ENCODE measurements around the gene PDE3B.

PDE3B gene

DNA sequence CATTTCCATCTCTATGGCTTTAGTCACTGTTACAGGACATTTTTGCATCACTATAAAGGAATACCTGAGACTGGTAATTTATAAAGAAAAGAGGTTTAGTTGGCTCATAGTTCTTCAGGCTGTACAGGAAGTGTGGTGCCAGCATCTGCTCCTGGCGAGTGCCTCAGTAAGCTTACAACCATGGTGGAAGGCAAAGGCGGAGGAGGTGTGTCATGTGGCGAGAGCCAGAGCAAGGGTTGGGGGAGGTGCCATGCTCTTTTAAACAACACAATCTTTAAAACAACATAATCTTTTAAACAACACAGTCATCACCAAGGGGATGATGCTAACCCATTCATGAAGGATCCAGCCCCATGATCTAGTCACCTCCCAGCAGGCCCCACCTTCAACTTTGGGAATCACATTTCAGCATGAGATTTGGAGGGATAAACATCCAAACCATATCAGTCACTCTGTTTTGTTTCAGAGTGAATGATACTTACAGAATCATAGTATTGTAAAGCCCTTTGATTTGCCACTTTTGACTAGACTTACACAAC is 103.3 kb downstream of the PDE3B start:
- no peak for ATAC-seq
- no peak for TF ChIP-seq OSR1 (CRISPR knock-in tag; IDR thresholded peaks at IDR 0.05)
- TF ChIP-seq RARB (CRISPR knock-in tag; IDR thresholded peaks at IDR 0.05) = no peak
- no peak for TF ChIP-seq ISL1 (CRISPR knock-in tag; IDR thresholded peaks at IDR 0.05)
- TF ChIP-seq, protein P1, sequence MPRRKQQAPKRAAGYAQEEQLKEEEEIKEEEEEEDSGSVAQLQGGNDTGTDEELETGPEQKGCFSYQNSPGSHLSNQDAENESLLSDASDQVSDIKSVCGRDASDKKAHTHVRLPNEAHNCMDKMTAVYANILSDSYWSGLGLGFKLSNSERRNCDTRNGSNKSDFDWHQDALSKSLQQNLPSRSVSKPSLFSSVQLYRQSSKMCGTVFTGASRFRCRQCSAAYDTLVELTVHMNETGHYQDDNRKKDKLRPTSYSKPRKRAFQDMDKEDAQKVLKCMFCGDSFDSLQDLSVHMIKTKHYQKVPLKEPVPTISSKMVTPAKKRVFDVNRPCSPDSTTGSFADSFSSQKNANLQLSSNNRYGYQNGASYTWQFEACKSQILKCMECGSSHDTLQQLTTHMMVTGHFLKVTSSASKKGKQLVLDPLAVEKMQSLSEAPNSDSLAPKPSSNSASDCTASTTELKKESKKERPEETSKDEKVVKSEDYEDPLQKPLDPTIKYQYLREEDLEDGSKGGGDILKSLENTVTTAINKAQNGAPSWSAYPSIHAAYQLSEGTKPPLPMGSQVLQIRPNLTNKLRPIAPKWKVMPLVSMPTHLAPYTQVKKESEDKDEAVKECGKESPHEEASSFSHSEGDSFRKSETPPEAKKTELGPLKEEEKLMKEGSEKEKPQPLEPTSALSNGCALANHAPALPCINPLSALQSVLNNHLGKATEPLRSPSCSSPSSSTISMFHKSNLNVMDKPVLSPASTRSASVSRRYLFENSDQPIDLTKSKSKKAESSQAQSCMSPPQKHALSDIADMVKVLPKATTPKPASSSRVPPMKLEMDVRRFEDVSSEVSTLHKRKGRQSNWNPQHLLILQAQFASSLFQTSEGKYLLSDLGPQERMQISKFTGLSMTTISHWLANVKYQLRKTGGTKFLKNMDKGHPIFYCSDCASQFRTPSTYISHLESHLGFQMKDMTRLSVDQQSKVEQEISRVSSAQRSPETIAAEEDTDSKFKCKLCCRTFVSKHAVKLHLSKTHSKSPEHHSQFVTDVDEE (CRISPR knock-in tag; IDR thresholded peaks at IDR 0.05) = no peak
- no peak for TF ChIP-seq GLIS3 (CRISPR knock-in tag; IDR thresholded peaks at IDR 0.05)
- no peak for TF ChIP-seq ZNF8 (CRISPR knock-in tag; IDR thresholded peaks at IDR 0.05)
- TF ChIP-seq, protein P2, sequence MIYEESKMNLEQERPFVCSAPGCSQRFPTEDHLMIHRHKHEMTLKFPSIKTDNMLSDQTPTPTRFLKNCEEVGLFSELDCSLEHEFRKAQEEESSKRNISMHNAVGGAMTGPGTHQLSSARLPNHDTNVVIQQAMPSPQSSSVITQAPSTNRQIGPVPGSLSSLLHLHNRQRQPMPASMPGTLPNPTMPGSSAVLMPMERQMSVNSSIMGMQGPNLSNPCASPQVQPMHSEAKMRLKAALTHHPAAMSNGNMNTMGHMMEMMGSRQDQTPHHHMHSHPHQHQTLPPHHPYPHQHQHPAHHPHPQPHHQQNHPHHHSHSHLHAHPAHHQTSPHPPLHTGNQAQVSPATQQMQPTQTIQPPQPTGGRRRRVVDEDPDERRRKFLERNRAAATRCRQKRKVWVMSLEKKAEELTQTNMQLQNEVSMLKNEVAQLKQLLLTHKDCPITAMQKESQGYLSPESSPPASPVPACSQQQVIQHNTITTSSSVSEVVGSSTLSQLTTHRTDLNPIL (CRISPR knock-in tag; IDR thresholded peaks at IDR 0.05; ENCODE audit: low read depth) = no peak
- TF ChIP-seq SNAI2 (CRISPR knock-in tag; IDR thresholded peaks at IDR 0.05) = no peak
- no peak for TF ChIP-seq TCF4 (CRISPR knock-in tag; IDR thresholded peaks at IDR 0.05; ENCODE audit: borderline replicate concordance)
- TF ChIP-seq ESRRG (CRISPR knock-in tag; IDR thresholded peaks at IDR 0.05) = no peak
- no peak for TF ChIP-seq ZFP30 (CRISPR knock-in tag; IDR thresholded peaks at IDR 0.05)
- no peak for TF ChIP-seq BACH2 (CRISPR knock-in tag; IDR thresholded peaks at IDR 0.05; ENCODE audit: borderline replicate concordance)

- no peak for ATAC-seq
- no peak for TF ChIP-seq ZFP30 (CRISPR knock-in tag; IDR thresholded peaks at IDR 0.05)
- TF ChIP-seq TCF4 (CRISPR knock-in tag; IDR thresholded peaks at IDR 0.05; ENCODE audit: borderline replicate concordance) = peak; percentile 78
- TF ChIP-seq, protein P1 (CRISPR knock-in tag; IDR thresholded peaks at IDR 0.05) = peak; percentile 67; the same call in 1 of the 2 replicates
- no peak for TF ChIP-seq OSR1 (CRISPR knock-in tag; IDR thresholded peaks at IDR 0.05)
Observed at GRCh38 chr11:14748090-14748489, 104.5 kb downstream of the PDE3B start.

DNA sequence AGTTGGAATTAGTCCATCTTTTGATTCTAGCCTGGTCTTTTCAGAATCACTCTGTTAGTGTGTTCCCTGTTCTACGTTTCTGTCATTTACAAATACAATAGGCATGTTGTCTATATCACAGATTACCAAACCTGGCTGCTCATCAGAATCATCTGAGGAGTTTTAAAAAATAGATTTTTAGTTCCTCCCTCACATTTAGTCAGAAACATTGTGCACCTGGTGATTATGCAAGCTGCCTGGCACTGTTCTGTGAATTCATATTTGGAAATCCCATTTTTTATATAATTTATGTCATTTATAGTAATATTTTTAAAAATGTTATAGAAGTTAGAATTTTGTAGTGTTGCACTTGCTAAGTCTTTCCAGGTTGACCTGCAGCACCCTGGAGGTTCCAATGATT is 107.3 kb downstream of the PDE3B start:
- ATAC-seq = no peak
- TF ChIP-seq TCF4 (CRISPR knock-in tag; IDR thresholded peaks at IDR 0.05; ENCODE audit: borderline replicate concordance) (no peak), ZC3H10 (CRISPR knock-in tag; IDR thresholded peaks at IDR 0.05) (no peak), GLIS3 (CRISPR knock-in tag; IDR thresholded peaks at IDR 0.05) (no peak), RARB (CRISPR knock-in tag; IDR thresholded peaks at IDR 0.05) (no peak), PPARA (CRISPR knock-in tag; IDR thresholded peaks at IDR 0.05; ENCODE audit: borderline replicate concordance) (no peak)
- TF ChIP-seq, protein P1 (CRISPR knock-in tag; IDR thresholded peaks at IDR 0.05) = no peak

DNA sequence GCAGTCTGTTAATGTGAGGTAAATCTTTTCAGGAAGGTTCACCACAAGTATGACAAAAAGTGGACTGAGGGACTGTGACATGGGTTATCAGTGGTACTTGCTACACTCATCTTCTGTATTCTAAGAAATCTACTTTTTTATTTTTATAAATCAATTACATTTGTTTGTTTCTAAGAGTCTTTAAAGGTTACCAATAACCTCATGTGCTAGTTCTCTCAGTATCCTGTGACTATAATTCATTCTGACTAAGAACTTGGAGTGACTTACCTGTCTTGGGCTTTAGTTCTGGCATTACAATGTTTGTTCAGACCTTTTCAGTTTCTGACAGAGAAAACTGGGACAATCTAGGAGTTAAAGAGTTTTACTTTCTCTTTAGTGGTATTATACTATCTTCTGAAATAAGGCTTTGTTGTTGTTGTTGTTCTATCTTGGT is 108.4 kb downstream of the PDE3B start:
- no peak for ATAC-seq
- TF ChIP-seq ESRRG (CRISPR knock-in tag; IDR thresholded peaks at IDR 0.05) = no peak
- TF ChIP-seq, protein P2 (CRISPR knock-in tag; IDR thresholded peaks at IDR 0.05; ENCODE audit: low read depth) = no peak
- no peak for TF ChIP-seq OSR1 (CRISPR knock-in tag; IDR thresholded peaks at IDR 0.05)
- TF ChIP-seq, protein P1 (CRISPR knock-in tag; IDR thresholded peaks at IDR 0.05) = no peak
- no peak for TF ChIP-seq PATZ1 (CRISPR knock-in tag; IDR thresholded peaks at IDR 0.05; ENCODE audit: borderline replicate concordance)
- no peak for TF ChIP-seq ISL1 (CRISPR knock-in tag; IDR thresholded peaks at IDR 0.05)
- TF ChIP-seq ZNF70 (CRISPR knock-in tag; IDR thresholded peaks at IDR 0.05) = no peak
- no peak for TF ChIP-seq ZNF565 (CRISPR knock-in tag; conservative IDR thresholded peaks at IDR 0.05; ENCODE audit: low read depth)

All from SK-N-SH treated with all-trans-retinoic acid at 6 μM for 48 hours (cell line).